22Rv1 (cell line): ENCODE data around the gene DUSP16.

ENCODE experiments used
- ZFX ChIP-seq: fragments of 450-650 bp; IDR thresholded peaks from 2 replicates; pipeline ENCODE4 v1.6.1; 2017; ENCODE audit warnings: antibody characterized with exemption, borderline replicate concordance
- TF ChIP-seq, protein P1 (sequence below): fragments of 450-650 bp; IDR thresholded peaks from 2 replicates; pipeline ENCODE4 v1.5.1; 2017; ENCODE audit warnings: mild to moderate bottlenecking

DNA sequence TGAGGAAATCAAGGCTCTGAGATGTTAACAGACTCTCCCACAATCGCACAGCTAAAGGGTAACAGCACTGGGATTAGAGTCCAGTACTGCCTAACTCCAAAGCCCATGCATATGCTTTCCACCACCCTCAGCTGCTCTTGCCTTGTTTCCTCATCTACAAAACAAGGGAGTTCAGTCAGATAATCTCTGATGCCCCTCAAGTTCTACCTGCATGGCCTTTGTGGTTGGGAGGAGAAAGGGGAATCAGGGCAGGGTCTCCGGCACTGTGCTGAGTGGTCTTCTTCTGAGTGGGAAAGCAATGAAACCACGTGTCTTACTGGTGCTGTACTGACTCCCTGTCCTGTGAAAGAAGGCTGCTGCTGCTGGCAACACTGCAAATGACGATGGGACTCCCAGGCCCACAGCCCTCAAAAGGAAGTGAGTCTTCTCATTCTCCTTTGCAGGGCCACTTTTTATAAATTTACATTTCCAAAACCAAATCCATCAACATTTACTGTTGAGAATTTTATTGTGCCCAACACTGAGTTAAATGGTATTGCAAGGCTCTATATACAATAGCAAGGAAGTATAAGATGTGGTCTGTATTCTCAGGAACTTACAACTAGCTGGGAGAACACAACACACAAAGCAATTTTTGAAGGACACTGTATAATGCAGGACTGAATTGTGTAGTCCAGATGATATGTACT is 19.7 kb upstream of the DUSP16 start:
- TF ChIP-seq, protein P1, sequence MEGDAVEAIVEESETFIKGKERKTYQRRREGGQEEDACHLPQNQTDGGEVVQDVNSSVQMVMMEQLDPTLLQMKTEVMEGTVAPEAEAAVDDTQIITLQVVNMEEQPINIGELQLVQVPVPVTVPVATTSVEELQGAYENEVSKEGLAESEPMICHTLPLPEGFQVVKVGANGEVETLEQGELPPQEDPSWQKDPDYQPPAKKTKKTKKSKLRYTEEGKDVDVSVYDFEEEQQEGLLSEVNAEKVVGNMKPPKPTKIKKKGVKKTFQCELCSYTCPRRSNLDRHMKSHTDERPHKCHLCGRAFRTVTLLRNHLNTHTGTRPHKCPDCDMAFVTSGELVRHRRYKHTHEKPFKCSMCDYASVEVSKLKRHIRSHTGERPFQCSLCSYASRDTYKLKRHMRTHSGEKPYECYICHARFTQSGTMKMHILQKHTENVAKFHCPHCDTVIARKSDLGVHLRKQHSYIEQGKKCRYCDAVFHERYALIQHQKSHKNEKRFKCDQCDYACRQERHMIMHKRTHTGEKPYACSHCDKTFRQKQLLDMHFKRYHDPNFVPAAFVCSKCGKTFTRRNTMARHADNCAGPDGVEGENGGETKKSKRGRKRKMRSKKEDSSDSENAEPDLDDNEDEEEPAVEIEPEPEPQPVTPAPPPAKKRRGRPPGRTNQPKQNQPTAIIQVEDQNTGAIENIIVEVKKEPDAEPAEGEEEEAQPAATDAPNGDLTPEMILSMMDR: no peak
- TF ChIP-seq ZFX: no peak
